Neural progenitor cell (in vitro differentiated cells): ENCODE results near the gene CDK13. TPM values are rescaled to one million over a fixed set of nuclear protein-coding genes. Genes with fewer than 3 reads are reported as not detected.

Experiments used
- DNase-seq: peaks from one replicate; pipeline ENCODE4 v3.0.0-alpha.2; 2016; ENCODE audit warnings: low spot score
- H2AFZ ChIP-seq: fragments of 200-600 bp; sonication (generic); replicated peaks from 2 replicates; pipeline ENCODE4 v1.6.1; 2016; ENCODE audit warnings: antibody characterized with exemption
- H3F3A ChIP-seq: fragments of 200-600 bp; sonication (generic); 2 replicates; pipeline ENCODE4 v1.6.1; 2016; ENCODE audit warnings: antibody characterized with exemption, low read depth
- H3K27ac ChIP-seq: fragments of 200-600 bp; sonication (generic); 2 replicates; pipeline ENCODE4 v1.5.1; 2016; ENCODE audit warnings: mild to moderate bottlenecking
- H3K27me3 ChIP-seq: fragments of 200-600 bp; sonication (generic); 2 replicates; pipeline ENCODE4 v1.6.1; 2016; ENCODE audit warnings: mild to moderate bottlenecking, moderate library complexity
- H3K36me3 ChIP-seq: fragments of 200-600 bp; sonication (generic); 2 replicates; pipeline ENCODE4 v1.5.1; 2016
- H3K4me1 ChIP-seq: fragments of 200-600 bp; sonication (generic); 2 replicates; pipeline ENCODE4 v1.6.1; 2016; ENCODE audit warnings: mixed run types
- H3K4me2 ChIP-seq: fragments of 200-600 bp; sonication (generic); 2 replicates; pipeline ENCODE4 v1.6.1; 2016
- H3K4me3 ChIP-seq: fragments of 200-600 bp; sonication (generic); 2 replicates; pipeline ENCODE4 v1.5.1; 2016
- H3K79me2 ChIP-seq: fragments of 200-600 bp; sonication (generic); 2 replicates; pipeline ENCODE4 v1.6.1; 2016; ENCODE audit warnings: low read depth
- H3K9ac ChIP-seq: fragments of 200-600 bp; sonication (generic); 2 replicates; pipeline ENCODE4 v1.6.1; 2016
- H3K9me3 ChIP-seq: fragments of 200-600 bp; sonication (generic); 2 replicates; pipeline ENCODE4 v1.5.1; 2016; ENCODE audit warnings: low read depth
- H4K20me1 ChIP-seq: fragments of 200-600 bp; sonication (generic); 2 replicates; pipeline ENCODE4 v1.6.1; 2016; ENCODE audit warnings: low read depth
- H3K27ac Mint-ChIP-seq: 3 replicates; pipeline ENCODE4 v1.8.0; 2021; ENCODE audit warnings: mixed read lengths
- H3K27me3 Mint-ChIP-seq: 2 replicates; pipeline ENCODE4 v1.8.0; 2022; ENCODE audit warnings: low read depth, mild to moderate bottlenecking, inconsistent platforms, moderate library complexity, mixed read lengths; ENCODE audit not compliant: insufficient read depth
- H3K36me3 Mint-ChIP-seq: 3 replicates; pipeline ENCODE4 v1.8.0; 2021; ENCODE audit warnings: mixed read lengths
- H3K4me1 Mint-ChIP-seq: 3 replicates; pipeline ENCODE4 v1.8.0; 2021; ENCODE audit warnings: mixed read lengths
- H3K4me3 Mint-ChIP-seq: 3 replicates; pipeline ENCODE4 v1.8.0; 2021; ENCODE audit warnings: mild to moderate bottlenecking, moderate library complexity, mixed read lengths
- H3K9me3 Mint-ChIP-seq: 3 replicates; pipeline ENCODE4 v1.8.0; 2020; ENCODE audit warnings: mixed read lengths
- CTCF ChIP-seq: fragments of 200-600 bp; sonication (generic); IDR thresholded peaks from 2 replicates; pipeline ENCODE4 v1.5.1; 2017; ENCODE audit warnings: antibody characterized with exemption, mild to moderate bottlenecking
- EZH2 ChIP-seq: fragments of 200-600 bp; sonication (generic); IDR thresholded peaks from 2 replicates; pipeline ENCODE4 v1.6.1; 2017; ENCODE audit warnings: antibody characterized with exemption, mild to moderate bottlenecking, moderate library complexity
- EZH2phosphoT487 ChIP-seq: fragments of 200-600 bp; sonication (generic); IDR thresholded peaks from 2 replicates; pipeline ENCODE4 v1.6.1; 2017; ENCODE audit warnings: antibody characterized with exemption
- total RNA-seq: library from RNA; depleted of rRNA; stranded (reverse); fragments of >200 nt; gene quantifications from 2 replicates; pipeline ENCODE4 v1.2.3, GENCODE V29; 2015; ENCODE audit warnings: low replicate concordance

CDK13 gene
- total RNA-seq, 1 donor from 2014 or later = 75.5 TPM

DNA sequence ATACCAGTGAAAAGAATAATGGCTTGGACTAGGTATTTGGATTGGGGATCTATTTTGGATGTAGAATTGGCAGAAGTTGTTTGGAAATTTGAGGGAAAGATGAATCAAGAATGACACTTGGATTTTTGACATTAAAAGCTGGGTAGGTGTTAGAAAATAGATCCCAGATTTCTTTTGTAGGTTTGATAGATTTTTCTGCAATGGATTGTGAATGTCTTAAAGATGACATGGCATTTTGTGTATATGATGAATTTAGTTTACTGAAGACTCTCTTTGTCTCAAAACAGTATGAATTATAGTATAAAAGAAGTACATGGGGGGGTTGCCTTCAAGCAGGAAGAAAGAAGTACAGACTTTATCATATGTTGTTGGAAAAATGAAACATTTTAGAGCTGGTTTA, 108.6 kb downstream of the CDK13 start:
- Histone ChIP-seq H3K36me3 (peaks cover 13% of the 10 kb centered on the region), H2AFZ (no peak overlapping the region), H3K4me3 (no peak overlapping the region), H3K4me1 (no peaks in the 10 kb centered on the region), H3K9ac (no peak overlapping the region), H3F3A (no peaks in the 10 kb centered on the region), H3K4me2 (no peak overlapping the region), H3K79me2 (no peaks in the 10 kb centered on the region), H3K27me3 (no peaks in the 10 kb centered on the region), H3K27ac (no peak overlapping the region), H3K9me3 (no peaks in the 10 kb centered on the region), H4K20me1 (peaks cover 5% of the 10 kb centered on the region)
- H3K4me1 Mint-ChIP-seq = no peaks in the 10 kb centered on the region
- DNase-seq = no peak
- no peak overlapping the region for H3K27ac Mint-ChIP-seq
- TF ChIP-seq EZH2 (no peak), CTCF (no peak), EZH2phosphoT487 (no peak)
- no peaks in the 10 kb centered on the region for H3K9me3 Mint-ChIP-seq
- H3K4me3 Mint-ChIP-seq = no peak overlapping the region
- H3K36me3 Mint-ChIP-seq = peaks cover 15% of the 10 kb centered on the region
- H3K27me3 Mint-ChIP-seq = no peaks in the 10 kb centered on the region

DNA sequence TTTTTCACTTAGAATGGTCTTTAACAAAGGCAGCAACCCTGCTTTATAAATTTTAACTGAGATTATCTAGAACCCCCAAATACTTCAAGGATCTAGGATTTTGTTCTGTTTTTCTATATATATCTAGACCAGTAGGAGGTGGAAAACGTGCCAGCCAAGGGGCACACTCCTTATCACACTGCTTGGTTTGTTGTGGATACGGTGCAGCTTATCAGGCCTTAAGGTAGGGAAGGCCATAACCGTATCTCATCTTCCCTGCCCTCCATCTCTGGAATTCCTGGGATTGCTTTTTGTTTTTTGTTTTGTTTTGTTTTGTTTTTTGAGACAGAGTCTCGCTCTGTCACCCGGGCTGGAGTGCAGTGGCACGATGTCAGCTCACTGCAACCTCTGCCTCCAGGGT, 109.0 kb downstream of the CDK13 start:
- H3K27me3 Mint-ChIP-seq = no peaks in the 10 kb centered on the region
- no peak for TF ChIP-seq CTCF
- TF ChIP-seq EZH2 = no peak
- TF ChIP-seq EZH2phosphoT487 = no peak
- H3K4me1 Mint-ChIP-seq = no peaks in the 10 kb centered on the region
- no peak overlapping the region for H3K27ac ChIP-seq
- H4K20me1 ChIP-seq = peaks cover 5% of the 10 kb centered on the region
- no peak overlapping the region for H3K27ac Mint-ChIP-seq
- H3K4me2 ChIP-seq = no peak overlapping the region
- H3K36me3 Mint-ChIP-seq = peaks cover 15% of the 10 kb centered on the region
- no peak overlapping the region for H3K4me3 ChIP-seq
- H3K79me2 ChIP-seq = no peaks in the 10 kb centered on the region
- H3K9ac ChIP-seq = no peak overlapping the region
- H3K4me1 ChIP-seq = no peaks in the 10 kb centered on the region
- no peaks in the 10 kb centered on the region for H3F3A ChIP-seq
- no peak overlapping the region for H3K4me3 Mint-ChIP-seq
- no peaks in the 10 kb centered on the region for H3K27me3 ChIP-seq
- H3K36me3 ChIP-seq = peaks cover 10% of the 10 kb centered on the region
- no peak overlapping the region for H2AFZ ChIP-seq
- DNase-seq = no peak
- no peaks in the 10 kb centered on the region for H3K9me3 Mint-ChIP-seq
- H3K9me3 ChIP-seq = no peaks in the 10 kb centered on the region

DNA sequence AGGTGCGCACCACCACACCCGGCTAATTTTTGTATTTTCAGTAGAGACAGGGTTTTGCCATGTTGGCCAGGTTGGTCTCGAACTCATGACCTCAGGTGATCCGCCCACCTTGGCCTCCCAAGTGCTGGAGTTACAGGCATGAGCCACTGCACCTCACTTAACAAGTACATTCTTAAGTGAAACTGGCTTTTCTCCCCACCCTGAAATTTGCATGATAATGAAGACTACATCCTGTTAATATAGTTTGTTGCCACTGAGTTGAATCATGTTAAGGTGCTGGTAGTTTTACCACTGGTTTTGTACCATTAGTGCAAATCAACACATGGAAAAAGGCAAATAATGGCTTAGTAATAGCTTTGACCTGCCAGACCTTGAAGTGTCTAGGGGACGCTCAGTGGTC, 122.2 kb downstream of the CDK13 start:
- DNase-seq = no peak

More for the DNA sequence above, 122.2 kb downstream of the CDK13 start:
- Histone ChIP-seq H3K9ac (no peak overlapping the region), H3K79me2 (no peaks in the 10 kb centered on the region), H3K36me3 (no peaks in the 10 kb centered on the region), H3K4me2 (no peak overlapping the region), H3K4me1 (no peaks in the 10 kb centered on the region), H3K27ac (no peak overlapping the region), H2AFZ (no peak overlapping the region), H4K20me1 (no peaks in the 10 kb centered on the region), H3F3A (no peaks in the 10 kb centered on the region), H3K4me3 (no peak overlapping the region), H3K27me3 (no peaks in the 10 kb centered on the region), H3K9me3 (no peaks in the 10 kb centered on the region)
- Mint-ChIP-seq H3K27ac (no peak overlapping the region), H3K4me3 (no peak overlapping the region), H3K9me3 (no peaks in the 10 kb centered on the region), H3K36me3 (no peaks in the 10 kb centered on the region), H3K4me1 (no peaks in the 10 kb centered on the region), H3K27me3 (peaks cover under 1% of the 10 kb centered on the region)
- TF ChIP-seq EZH2 = no peak
- no peak for TF ChIP-seq CTCF
- no peak for TF ChIP-seq EZH2phosphoT487
